Fibroblast of skin of left biceps (primary cell): Measurements from ENCODE around the gene DACT2.
"Not testable (repeated sequence)": the region's sequence is repeated elsewhere in the genome, so short reads cannot be mapped to it uniquely, and the experiment has no call there.

Source experiments
- DNase-seq, 2 experiments: peaks; one replicate each; pipeline ENCODE4 v3.0.0-alpha.2; 2013; ENCODE audit warnings: low read depth in 2 of 2

DACT2 gene

DNA sequence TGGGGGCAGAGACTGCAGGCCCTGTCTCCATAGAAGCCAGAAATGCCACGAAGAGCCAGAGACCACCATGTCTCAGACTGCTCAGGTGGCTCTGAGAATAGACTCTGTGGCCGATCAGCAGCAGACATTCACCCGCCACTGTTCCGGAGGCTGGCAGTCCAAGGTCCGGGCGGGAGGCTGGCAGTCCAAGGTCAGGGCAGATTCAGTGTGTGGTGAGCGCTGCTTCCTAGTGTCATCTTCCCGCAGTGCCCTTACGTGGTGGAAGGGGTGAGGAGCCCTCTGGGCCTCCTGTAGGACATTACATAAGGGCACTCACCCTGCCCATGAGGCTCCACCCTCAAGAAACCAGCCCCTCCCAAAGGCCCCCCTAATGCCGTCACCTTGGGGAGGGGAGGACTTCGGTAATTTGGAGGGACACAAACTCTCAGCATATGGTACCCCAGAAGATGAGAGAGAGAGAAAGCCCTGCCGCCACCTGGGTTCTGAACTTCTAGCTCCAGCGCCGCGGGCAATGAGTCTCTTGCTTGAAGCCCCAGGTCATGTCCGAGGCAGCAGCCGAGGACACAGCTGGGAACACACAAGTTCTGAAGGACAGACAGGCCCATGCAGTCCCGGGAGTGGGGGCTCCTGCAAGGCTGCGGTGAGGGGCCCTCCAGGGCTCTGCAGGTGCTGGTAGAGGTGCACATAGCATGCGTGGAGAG, 36.4 kb downstream of the DACT2 start:
- DNase-seq, result no peak

DNA sequence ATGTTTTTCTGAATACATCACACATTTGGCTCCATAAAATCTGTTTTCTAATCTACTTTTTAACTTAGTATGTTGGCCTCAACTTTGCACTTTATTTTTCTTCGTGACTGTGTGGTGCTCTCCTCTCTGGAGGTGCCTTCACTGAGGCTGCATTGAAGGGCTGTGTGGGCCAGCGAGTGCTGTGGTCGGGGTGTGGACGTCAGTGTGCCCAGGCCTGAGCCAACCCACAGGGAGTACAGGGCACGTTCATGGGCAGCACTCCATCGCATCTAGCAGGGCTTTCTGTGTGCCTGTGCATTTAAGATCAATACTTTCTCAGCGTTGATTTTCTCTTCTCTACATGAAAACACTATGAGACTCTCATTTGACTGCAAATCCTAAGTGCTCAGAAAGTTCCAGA, 37.8 kb downstream of the DACT2 start:
- DNase-seq, result no peak

DNA sequence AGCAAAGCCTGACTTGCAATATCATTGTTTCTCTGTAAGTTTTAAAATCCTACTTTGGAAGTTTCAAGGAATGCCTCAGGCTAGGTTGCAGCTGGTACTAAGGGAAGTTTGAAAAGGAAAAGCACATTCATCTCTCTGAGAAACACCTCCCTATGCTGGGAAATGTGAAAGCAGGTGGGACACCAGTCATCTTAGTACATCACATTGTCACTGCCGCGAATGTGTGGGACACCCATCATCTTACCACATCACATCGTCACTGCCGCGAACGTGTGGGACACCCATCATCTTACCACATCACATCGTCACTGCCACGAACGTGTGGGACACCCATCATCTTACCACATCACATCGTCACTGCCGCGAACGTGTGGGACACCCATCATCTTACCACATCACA, 38.3 kb downstream of the DACT2 start:
- not testable (repeated sequence) for DNase-seq

- no peak for DNase-seq
Observed at GRCh38 chr6:168280899-168281245, 38.7 kb downstream of the DACT2 start.

- DNase-seq, result no peak
Observed at GRCh38 chr6:168280020-168280898, 39.3 kb downstream of the DACT2 start.

GRCh38 chr6:168279403-168279935, 40.1 kb downstream of the DACT2 start:
- no peak for DNase-seq

- DNase-seq, result no peak
Observed at GRCh38 chr6:168278904-168279303, 40.7 kb downstream of the DACT2 start.

GRCh38 chr6:168277274-168277669, 42.3 kb downstream of the DACT2 start:
- no peak for DNase-seq

- no peak for DNase-seq
Observed at GRCh38 chr6:168276576-168277273, 42.9 kb downstream of the DACT2 start.

DNA sequence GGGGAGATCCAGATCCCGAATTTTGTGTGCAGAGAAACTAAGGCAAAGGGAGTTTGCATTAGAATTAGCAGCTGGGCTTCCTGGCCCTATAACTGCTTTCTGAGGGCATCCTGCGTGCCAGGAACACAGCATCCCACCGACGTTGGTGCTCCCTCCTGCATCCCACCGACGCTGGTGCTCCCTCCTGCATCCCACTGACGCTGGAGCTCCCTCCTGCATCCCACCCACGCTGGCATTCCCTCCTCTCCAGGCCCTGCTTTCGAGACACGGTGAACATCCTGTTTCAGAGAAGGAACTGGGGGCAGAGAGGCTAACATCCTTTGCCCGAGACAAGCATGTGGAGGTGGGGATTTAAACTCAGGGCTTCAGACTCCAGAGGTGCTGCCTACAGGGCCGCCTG, 44.4 kb downstream of the DACT2 start:
- DNase-seq, result no peak

- no peak for DNase-seq
Observed at GRCh38 chr6:168274037-168274952, 45.3 kb downstream of the DACT2 start.

DNA sequence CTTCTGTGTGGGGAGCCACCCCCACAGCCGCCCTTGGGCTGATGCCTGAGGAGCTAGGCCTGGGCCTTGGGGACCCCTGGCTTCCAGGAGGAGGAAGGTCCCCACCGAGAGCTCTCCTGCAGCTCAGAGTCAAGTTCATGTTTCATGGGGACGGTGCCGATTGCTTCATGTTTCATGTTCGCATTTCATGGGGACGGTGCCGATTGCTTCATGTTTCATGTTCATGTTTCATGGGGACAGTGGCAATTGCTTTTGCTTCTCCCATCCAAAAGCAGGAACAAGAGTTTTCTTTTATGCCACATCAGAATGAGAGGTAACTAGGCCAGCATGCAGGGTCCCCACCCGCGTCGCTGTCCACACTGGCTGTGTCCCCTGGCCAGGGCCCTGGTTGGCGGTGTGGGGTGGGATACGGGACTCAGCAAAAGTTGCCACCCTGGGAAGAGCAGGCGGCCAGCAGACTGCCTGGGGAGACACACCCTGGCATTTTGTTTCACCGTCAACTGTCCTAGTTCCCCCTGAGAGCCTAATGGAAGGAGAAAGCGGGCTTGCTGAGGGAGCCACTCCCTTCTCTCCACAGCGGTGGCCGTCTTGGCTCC, 46.0 kb downstream of the DACT2 start:
- DNase-seq, result no peak

DNA sequence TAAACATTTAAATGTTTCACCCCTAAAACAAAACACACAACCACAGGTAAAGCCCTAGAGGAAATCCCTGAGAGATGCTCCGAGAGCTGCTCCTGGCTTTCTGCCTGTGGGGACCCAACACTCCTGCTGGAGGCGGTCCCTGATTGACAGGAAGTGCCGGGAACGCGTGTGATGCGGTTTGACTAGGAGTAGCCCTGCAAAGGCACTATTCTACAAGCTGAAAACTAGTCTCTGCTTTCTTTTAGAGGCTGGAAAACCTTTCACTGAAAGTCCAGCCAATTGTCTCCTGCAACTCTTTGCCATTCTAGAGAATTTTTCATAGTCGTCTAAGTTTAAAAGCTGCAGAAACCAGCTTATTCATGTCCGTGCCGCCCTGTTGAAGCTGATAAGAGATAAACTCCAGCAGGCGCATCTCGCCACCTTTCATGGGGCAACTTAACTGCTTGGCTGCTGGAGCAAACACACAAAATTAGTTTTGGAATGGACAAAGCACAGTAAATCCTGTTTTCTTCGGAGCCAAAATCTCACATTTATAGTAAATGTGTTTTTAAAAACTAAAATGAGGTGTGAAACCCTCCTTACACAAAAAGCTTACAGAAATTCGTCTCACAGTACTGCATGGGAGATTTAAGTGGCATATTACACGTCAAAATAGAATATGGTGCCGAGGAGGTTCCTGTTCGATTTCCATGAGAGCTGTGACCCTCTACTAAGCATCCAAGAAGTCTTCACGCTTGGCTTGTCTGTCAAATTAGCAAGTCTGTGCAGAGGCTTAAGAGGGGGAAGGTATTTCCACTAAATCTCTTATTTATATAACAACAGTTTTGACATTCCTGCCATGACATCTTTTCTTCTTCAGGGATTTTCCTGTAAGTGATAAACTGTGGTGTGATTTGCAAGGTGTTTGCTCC, 46.9 kb downstream of the DACT2 start:
- no peak for DNase-seq

DNA sequence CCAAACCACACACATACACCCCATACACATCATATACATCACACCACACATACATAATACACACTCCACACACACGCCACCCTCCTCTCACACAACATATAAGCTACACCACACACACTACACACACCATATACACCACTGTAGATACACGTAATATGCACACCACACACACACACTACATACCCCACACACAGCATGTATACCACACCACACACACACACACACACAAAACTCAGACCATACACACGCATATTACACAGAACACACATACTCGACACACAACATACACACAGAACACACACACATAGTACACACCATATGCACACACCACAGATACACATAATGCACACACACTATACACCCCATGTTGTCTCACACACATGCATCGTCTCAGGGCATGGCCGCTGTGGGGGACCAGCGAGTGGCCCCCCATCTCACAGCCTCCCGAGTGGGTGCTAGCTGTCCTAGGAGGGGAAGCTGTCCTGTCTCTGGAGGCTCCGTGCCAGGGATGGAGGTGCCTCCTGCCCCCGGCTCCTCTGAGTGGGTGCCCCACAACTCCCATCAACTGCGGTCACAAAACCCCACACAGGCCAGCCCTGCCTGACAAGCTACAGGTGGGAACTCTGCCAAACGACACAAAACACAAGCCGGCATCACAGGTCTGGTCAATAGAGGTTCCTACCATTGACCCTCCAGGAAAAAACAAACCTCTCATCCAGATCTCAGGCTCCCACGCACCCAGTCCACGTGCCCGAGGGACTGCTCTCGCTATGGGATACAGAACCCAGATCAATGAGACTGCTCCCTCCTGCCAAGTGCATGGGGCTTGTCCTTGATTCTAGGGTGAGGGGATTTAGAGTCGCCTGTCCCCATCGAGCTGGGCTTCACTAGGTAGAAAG, 49.1 kb downstream of the DACT2 start:
- DNase-seq, result no peak

DNA sequence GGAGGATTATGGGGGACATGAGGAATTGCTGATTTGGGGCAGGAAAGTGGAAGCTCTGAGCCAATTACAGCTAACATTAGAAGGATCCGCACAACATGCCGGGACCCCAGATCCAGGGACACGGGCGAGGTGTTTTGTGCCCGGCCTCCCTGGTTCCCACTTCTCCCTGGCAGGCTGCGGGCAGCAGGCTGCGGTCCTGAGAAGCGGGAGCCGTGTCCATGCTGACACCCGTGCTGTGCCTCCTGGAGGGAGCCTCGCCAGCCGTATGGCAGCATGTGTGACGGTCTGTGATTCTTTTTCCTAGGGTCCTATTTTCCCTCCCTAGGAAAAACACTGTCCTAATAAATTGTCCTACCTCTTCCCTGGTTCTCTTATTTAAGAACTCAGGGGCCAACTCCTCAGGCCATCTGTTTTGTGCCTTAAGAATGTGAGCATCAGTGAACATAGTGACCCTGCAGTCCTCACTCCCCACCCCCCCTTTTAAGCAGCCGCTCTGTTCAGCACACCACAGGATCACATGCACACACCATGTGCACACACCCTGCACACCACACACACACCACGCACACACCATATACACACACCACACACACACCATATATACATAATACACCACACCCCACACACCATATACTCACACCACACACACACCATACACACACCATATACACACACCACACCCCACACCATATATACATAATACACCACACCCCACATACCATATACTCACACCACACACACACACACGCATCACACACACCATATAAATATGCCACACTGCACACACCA, 49.9 kb downstream of the DACT2 start:
- DNase-seq, result no peak

DNA sequence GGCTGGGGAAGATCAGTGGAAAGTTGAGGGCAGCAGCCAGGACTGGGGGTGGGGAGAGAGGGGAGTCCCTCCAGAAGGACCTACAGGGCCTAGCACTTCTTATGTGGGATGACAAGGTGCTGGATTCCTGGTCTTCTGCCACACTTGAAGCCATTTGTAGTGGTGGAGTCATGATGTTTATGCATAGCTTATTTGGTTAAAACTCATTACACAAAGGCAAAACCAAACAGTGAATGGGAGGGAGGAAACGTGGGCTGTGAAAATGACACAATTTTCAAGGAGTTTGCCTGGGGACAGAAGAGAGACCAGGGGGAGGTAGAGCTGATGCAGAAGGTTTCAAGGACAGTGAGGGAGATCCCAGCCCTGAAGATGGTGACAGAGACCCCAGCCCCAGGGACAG, 50.8 kb downstream of the DACT2 start:
- no peak for DNase-seq

GRCh38 chr6:168267779-168268178, 51.8 kb downstream of the DACT2 start:
- DNase-seq, result not testable (repeated sequence)
